ENCODE results near the gene GRIN2A. TPM values are rescaled to one million over a fixed set of nuclear protein-coding genes. Genes with fewer than 3 reads are reported as not detected.

Gene GRIN2A
- total RNA-seq, 1 experiment from 2014 or later, result not detected

- no peak overlapping the region for H3K4me3 ChIP-seq (ENCODE audit: low read length)
- H3K27me3 ChIP-seq (ENCODE audit: low read length), result no peaks in the 10 kb centered on the region
- H2AFZ ChIP-seq (ENCODE audit: low read length), result no peak overlapping the region
- no peaks in the 10 kb centered on the region for H3K4me1 ChIP-seq (ENCODE audit: low read length)
- no peak for DNase-seq
- no peak overlapping the region for H3K4me2 ChIP-seq (ENCODE audit: low read depth, low read length, poor library complexity, severe bottlenecking)
- no peaks in the 10 kb centered on the region for H4K20me1 ChIP-seq (ENCODE audit: insufficient read depth, low read depth, low read length)
- H3K27ac ChIP-seq (ENCODE audit: low read length), result no peak overlapping the region
- H3K79me2 ChIP-seq (ENCODE audit: low read length), result no peaks in the 10 kb centered on the region
- no peak overlapping the region for H3K9ac ChIP-seq (ENCODE audit: low read length)
- no peaks in the 10 kb centered on the region for H3K36me3 ChIP-seq (ENCODE audit: insufficient read depth, low read length)
- H3K9me2 ChIP-seq (replicated peaks; ENCODE audit: insufficient read depth, low read length), result no peaks in the 10 kb centered on the region
- no peaks in the 10 kb centered on the region for H3K9me3 ChIP-seq (ENCODE audit: low read length)
Measured at GRCh38 chr16:10138881-10139280, 43.3 kb downstream of the GRIN2A start.

- Histone ChIP-seq H3K4me1 (ENCODE audit: low read length) (no peaks in the 10 kb centered on the region), H3K79me2 (ENCODE audit: low read length) (no peaks in the 10 kb centered on the region), H3K27ac (ENCODE audit: low read length) (no peak overlapping the region), H3K9ac (ENCODE audit: low read length) (no peak overlapping the region), H3K4me3 (ENCODE audit: low read length) (no peak overlapping the region), H3K36me3 (ENCODE audit: insufficient read depth, low read length) (no peaks in the 10 kb centered on the region), H3K9me2 (replicated peaks; ENCODE audit: insufficient read depth, low read length) (no peaks in the 10 kb centered on the region), H3K27me3 (ENCODE audit: low read length) (no peaks in the 10 kb centered on the region), H3K4me2 (ENCODE audit: low read depth, low read length, poor library complexity, severe bottlenecking) (no peak overlapping the region), H3K9me3 (ENCODE audit: low read length) (no peaks in the 10 kb centered on the region), H4K20me1 (ENCODE audit: insufficient read depth, low read depth, low read length) (no peaks in the 10 kb centered on the region), H2AFZ (ENCODE audit: low read length) (no peak overlapping the region)
- no peak for DNase-seq
Measured at GRCh38 chr16:10137341-10137740, 44.9 kb downstream of the GRIN2A start.

GRCh38 chr16:10136916-10137315 lies 45.3 kb downstream of the GRIN2A start:
- H3K9ac ChIP-seq (ENCODE audit: low read length), result no peak overlapping the region
- H3K4me1 ChIP-seq (ENCODE audit: low read length), result no peaks in the 10 kb centered on the region
- no peaks in the 10 kb centered on the region for H3K9me3 ChIP-seq (ENCODE audit: low read length)
- H2AFZ ChIP-seq (ENCODE audit: low read length), result no peak overlapping the region
- no peak overlapping the region for H3K4me3 ChIP-seq (ENCODE audit: low read length)
- H3K27ac ChIP-seq (ENCODE audit: low read length), result no peak overlapping the region
- H3K9me2 ChIP-seq (replicated peaks; ENCODE audit: insufficient read depth, low read length), result no peaks in the 10 kb centered on the region
- no peaks in the 10 kb centered on the region for H3K79me2 ChIP-seq (ENCODE audit: low read length)
- H3K4me2 ChIP-seq (ENCODE audit: low read depth, low read length, poor library complexity, severe bottlenecking), result no peak overlapping the region
- H3K27me3 ChIP-seq (ENCODE audit: low read length), result no peaks in the 10 kb centered on the region
- DNase-seq, result no peak
- H3K36me3 ChIP-seq (ENCODE audit: insufficient read depth, low read length), result no peaks in the 10 kb centered on the region
- H4K20me1 ChIP-seq (ENCODE audit: insufficient read depth, low read depth, low read length), result no peaks in the 10 kb centered on the region

- no peaks in the 10 kb centered on the region for H3K9me3 ChIP-seq (ENCODE audit: low read length)
- no peaks in the 10 kb centered on the region for H3K27me3 ChIP-seq (ENCODE audit: low read length)
- H3K4me2 ChIP-seq (ENCODE audit: low read depth, low read length, poor library complexity, severe bottlenecking), result no peak overlapping the region
- no peaks in the 10 kb centered on the region for H3K4me1 ChIP-seq (ENCODE audit: low read length)
- DNase-seq, result no peak
- H3K27ac ChIP-seq (ENCODE audit: low read length), result no peak overlapping the region
- H3K9me2 ChIP-seq (replicated peaks; ENCODE audit: insufficient read depth, low read length), result no peaks in the 10 kb centered on the region
- no peak overlapping the region for H2AFZ ChIP-seq (ENCODE audit: low read length)
- no peak overlapping the region for H3K4me3 ChIP-seq (ENCODE audit: low read length)
- no peaks in the 10 kb centered on the region for H3K79me2 ChIP-seq (ENCODE audit: low read length)
- no peak overlapping the region for H3K9ac ChIP-seq (ENCODE audit: low read length)
- H4K20me1 ChIP-seq (ENCODE audit: insufficient read depth, low read depth, low read length), result no peaks in the 10 kb centered on the region
- no peaks in the 10 kb centered on the region for H3K36me3 ChIP-seq (ENCODE audit: insufficient read depth, low read length)
Measured at GRCh38 chr16:10130538-10130937, 51.7 kb downstream of the GRIN2A start.

GRCh38 chr16:10128397-10129258 lies 53.6 kb downstream of the GRIN2A start:
- Histone ChIP-seq H3K36me3 (ENCODE audit: insufficient read depth, low read length) (no peaks in the 10 kb centered on the region), H3K4me2 (ENCODE audit: low read depth, low read length, poor library complexity, severe bottlenecking) (no peak overlapping the region), H3K79me2 (ENCODE audit: low read length) (no peaks in the 10 kb centered on the region), H3K4me3 (ENCODE audit: low read length) (no peak overlapping the region), H3K9ac (ENCODE audit: low read length) (no peak overlapping the region), H3K9me2 (replicated peaks; ENCODE audit: insufficient read depth, low read length) (no peaks in the 10 kb centered on the region), H4K20me1 (ENCODE audit: insufficient read depth, low read depth, low read length) (no peaks in the 10 kb centered on the region), H2AFZ (ENCODE audit: low read length) (no peak overlapping the region), H3K4me1 (ENCODE audit: low read length) (no peaks in the 10 kb centered on the region), H3K27me3 (ENCODE audit: low read length) (no peaks in the 10 kb centered on the region), H3K27ac (ENCODE audit: low read length) (no peak overlapping the region), H3K9me3 (ENCODE audit: low read length) (no peaks in the 10 kb centered on the region)
- DNase-seq, result no peak

- H3K4me2 ChIP-seq (ENCODE audit: low read depth, low read length, poor library complexity, severe bottlenecking), result no peak overlapping the region
- H3K79me2 ChIP-seq (ENCODE audit: low read length), result no peaks in the 10 kb centered on the region
- H4K20me1 ChIP-seq (ENCODE audit: insufficient read depth, low read depth, low read length), result no peaks in the 10 kb centered on the region
- H2AFZ ChIP-seq (ENCODE audit: low read length), result no peak overlapping the region
- H3K36me3 ChIP-seq (ENCODE audit: insufficient read depth, low read length), result no peaks in the 10 kb centered on the region
- H3K27ac ChIP-seq (ENCODE audit: low read length), result no peak overlapping the region
- no peak overlapping the region for H3K4me3 ChIP-seq (ENCODE audit: low read length)
- H3K9ac ChIP-seq (ENCODE audit: low read length), result no peak overlapping the region
- H3K9me2 ChIP-seq (replicated peaks; ENCODE audit: insufficient read depth, low read length), result no peaks in the 10 kb centered on the region
- no peak for DNase-seq
- H3K27me3 ChIP-seq (ENCODE audit: low read length), result no peaks in the 10 kb centered on the region
- H3K9me3 ChIP-seq (ENCODE audit: low read length), result no peaks in the 10 kb centered on the region
- no peaks in the 10 kb centered on the region for H3K4me1 ChIP-seq (ENCODE audit: low read length)
Measured at GRCh38 chr16:10126686-10127085, 55.5 kb downstream of the GRIN2A start.

- no peak overlapping the region for H3K27ac ChIP-seq (ENCODE audit: low read length)
- H3K79me2 ChIP-seq (ENCODE audit: low read length), result no peaks in the 10 kb centered on the region
- H3K36me3 ChIP-seq (ENCODE audit: insufficient read depth, low read length), result no peaks in the 10 kb centered on the region
- no peaks in the 10 kb centered on the region for H3K4me1 ChIP-seq (ENCODE audit: low read length)
- DNase-seq, result no peak
- H3K4me3 ChIP-seq (ENCODE audit: low read length), result no peak overlapping the region
- H3K4me2 ChIP-seq (ENCODE audit: low read depth, low read length, poor library complexity, severe bottlenecking), result no peak overlapping the region
- H2AFZ ChIP-seq (ENCODE audit: low read length), result no peak overlapping the region
- H3K9ac ChIP-seq (ENCODE audit: low read length), result no peak overlapping the region
- no peaks in the 10 kb centered on the region for H4K20me1 ChIP-seq (ENCODE audit: insufficient read depth, low read depth, low read length)
- H3K27me3 ChIP-seq (ENCODE audit: low read length), result no peaks in the 10 kb centered on the region
- no peaks in the 10 kb centered on the region for H3K9me3 ChIP-seq (ENCODE audit: low read length)
- H3K9me2 ChIP-seq (replicated peaks; ENCODE audit: insufficient read depth, low read length), result no peaks in the 10 kb centered on the region
Measured at GRCh38 chr16:10123141-10123540, 59.1 kb downstream of the GRIN2A start.

- Histone ChIP-seq H3K79me2 (ENCODE audit: low read length) (no peaks in the 10 kb centered on the region), H2AFZ (ENCODE audit: low read length) (no peak overlapping the region), H3K27ac (ENCODE audit: low read length) (no peak overlapping the region), H3K27me3 (ENCODE audit: low read length) (no peaks in the 10 kb centered on the region), H3K9me2 (replicated peaks; ENCODE audit: insufficient read depth, low read length) (no peaks in the 10 kb centered on the region), H3K4me1 (ENCODE audit: low read length) (no peaks in the 10 kb centered on the region), H3K9ac (ENCODE audit: low read length) (no peak overlapping the region), H3K9me3 (ENCODE audit: low read length) (no peaks in the 10 kb centered on the region), H3K36me3 (ENCODE audit: insufficient read depth, low read length) (no peaks in the 10 kb centered on the region), H3K4me3 (ENCODE audit: low read length) (no peak overlapping the region), H4K20me1 (ENCODE audit: insufficient read depth, low read depth, low read length) (no peaks in the 10 kb centered on the region), H3K4me2 (ENCODE audit: low read depth, low read length, poor library complexity, severe bottlenecking) (no peak overlapping the region)
- DNase-seq, result peak; percentile 43
Measured at GRCh38 chr16:10122546-10122945, 59.7 kb downstream of the GRIN2A start.
